Measurements from ENCODE around the gene RPH3AL.
"Not testable (repeated sequence)": the region's sequence is repeated elsewhere in the genome, so short reads cannot be mapped to it uniquely, and the experiment has no call there.

The RPH3AL gene

GRCh38 chr17:246851-247421, 105.7 kb downstream of the RPH3AL start:
- H3K9ac ChIP-seq (ENCODE audit: low read length): no peak overlapping the region
- no peak overlapping the region for H3K4me3 ChIP-seq (ENCODE audit: low read length)
- no peaks in the 10 kb centered on the region for H3K4me1 ChIP-seq (ENCODE audit: control insufficient read depth, low read depth, low read length)
- no peaks in the 10 kb centered on the region for H3K79me2 ChIP-seq (ENCODE audit: control insufficient read depth, insufficient read depth, low read length)
- H3K27ac ChIP-seq (ENCODE audit: low read depth, low read length): no peak overlapping the region
- H3K56ac ChIP-seq (ENCODE audit: low read length): no peak overlapping the region
- DNase-seq: no peak
- no peak overlapping the region for H3K23ac ChIP-seq (ENCODE audit: low read length)
- H2AK5ac ChIP-seq (ENCODE audit: low read length): no peak overlapping the region
- H3K79me1 ChIP-seq (ENCODE audit: low read length): no peaks in the 10 kb centered on the region
- H3K18ac ChIP-seq (ENCODE audit: low read length): no peak overlapping the region
- H4K8ac ChIP-seq (ENCODE audit: low read depth, low read length): no peak overlapping the region
- no peaks in the 10 kb centered on the region for H3K27me3 ChIP-seq (ENCODE audit: insufficient read depth, low read length, poor library complexity)
- no CpG with 5 or more reads among the region's 23 CpGs for WGBS (ENCODE audit: extremely low coverage, insufficient coverage, low lambda C conversion rate)
- H2BK5ac ChIP-seq (ENCODE audit: low read length): no peak overlapping the region
- H2BK15ac ChIP-seq (replicated peaks; ENCODE audit: low read depth): no peak overlapping the region
- no peak overlapping the region for H2BK120ac ChIP-seq (ENCODE audit: low read depth, low read length)
- H3K4me2 ChIP-seq (ENCODE audit: low read length): no peak overlapping the region
- H3K4ac ChIP-seq (ENCODE audit: low read depth, low read length): no peak overlapping the region
- H3K36me3 ChIP-seq (ENCODE audit: control insufficient read depth, insufficient read depth, low read length): no peaks in the 10 kb centered on the region
- H4K5ac ChIP-seq (ENCODE audit: low read length): no peak overlapping the region

GRCh38 chr17:246226-246625, 106.4 kb downstream of the RPH3AL start:
- no peak overlapping the region for H2BK15ac ChIP-seq (replicated peaks; ENCODE audit: low read depth)
- no peaks in the 10 kb centered on the region for H3K36me3 ChIP-seq (ENCODE audit: control insufficient read depth, insufficient read depth, low read length)
- H3K18ac ChIP-seq (ENCODE audit: low read length): no peak overlapping the region
- no peak overlapping the region for H3K4me2 ChIP-seq (ENCODE audit: low read length)
- H2BK5ac ChIP-seq (ENCODE audit: low read length): no peak overlapping the region
- WGBS (ENCODE audit: extremely low coverage, insufficient coverage, low lambda C conversion rate): no CpG with 5 or more reads among the region's 14 CpGs
- no peak overlapping the region for H3K9ac ChIP-seq (ENCODE audit: low read length)
- no peak overlapping the region for H2AK5ac ChIP-seq (ENCODE audit: low read length)
- H3K79me2 ChIP-seq (ENCODE audit: control insufficient read depth, insufficient read depth, low read length): no peaks in the 10 kb centered on the region
- no peak overlapping the region for H4K8ac ChIP-seq (ENCODE audit: low read depth, low read length)
- no peaks in the 10 kb centered on the region for H3K27me3 ChIP-seq (ENCODE audit: insufficient read depth, low read length, poor library complexity)
- no peak for DNase-seq
- H3K56ac ChIP-seq (ENCODE audit: low read length): no peak overlapping the region
- no peak overlapping the region for H3K4me3 ChIP-seq (ENCODE audit: low read length)
- no peak overlapping the region for H3K23ac ChIP-seq (ENCODE audit: low read length)
- no peak overlapping the region for H2BK120ac ChIP-seq (ENCODE audit: low read depth, low read length)
- no peak overlapping the region for H3K27ac ChIP-seq (ENCODE audit: low read depth, low read length)
- no peaks in the 10 kb centered on the region for H3K4me1 ChIP-seq (ENCODE audit: control insufficient read depth, low read depth, low read length)
- H4K5ac ChIP-seq (ENCODE audit: low read length): no peak overlapping the region
- H3K79me1 ChIP-seq (ENCODE audit: low read length): no peaks in the 10 kb centered on the region
- H3K4ac ChIP-seq (ENCODE audit: low read depth, low read length): no peak overlapping the region

GRCh38 chr17:245611-246010, 107.0 kb downstream of the RPH3AL start:
- no peak overlapping the region for H3K27ac ChIP-seq (ENCODE audit: low read depth, low read length)
- no peak overlapping the region for H2AK5ac ChIP-seq (ENCODE audit: low read length)
- H3K4me2 ChIP-seq (ENCODE audit: low read length): no peak overlapping the region
- no peak overlapping the region for H3K23ac ChIP-seq (ENCODE audit: low read length)
- WGBS (ENCODE audit: extremely low coverage, insufficient coverage, low lambda C conversion rate): no CpG with 5 or more reads among the region's 13 CpGs
- no peak overlapping the region for H3K56ac ChIP-seq (ENCODE audit: low read length)
- no peak for DNase-seq
- no peak overlapping the region for H3K18ac ChIP-seq (ENCODE audit: low read length)
- H3K4me1 ChIP-seq (ENCODE audit: control insufficient read depth, low read depth, low read length): no peaks in the 10 kb centered on the region
- H3K36me3 ChIP-seq (ENCODE audit: control insufficient read depth, insufficient read depth, low read length): no peaks in the 10 kb centered on the region
- no peak overlapping the region for H4K8ac ChIP-seq (ENCODE audit: low read depth, low read length)
- no peaks in the 10 kb centered on the region for H3K79me1 ChIP-seq (ENCODE audit: low read length)
- H3K9ac ChIP-seq (ENCODE audit: low read length): no peak overlapping the region
- no peak overlapping the region for H2BK120ac ChIP-seq (ENCODE audit: low read depth, low read length)
- H2BK15ac ChIP-seq (replicated peaks; ENCODE audit: low read depth): no peak overlapping the region
- H3K4ac ChIP-seq (ENCODE audit: low read depth, low read length): no peak overlapping the region
- H3K79me2 ChIP-seq (ENCODE audit: control insufficient read depth, insufficient read depth, low read length): no peaks in the 10 kb centered on the region
- H3K4me3 ChIP-seq (ENCODE audit: low read length): no peak overlapping the region
- H2BK5ac ChIP-seq (ENCODE audit: low read length): no peak overlapping the region
- H3K27me3 ChIP-seq (ENCODE audit: insufficient read depth, low read length, poor library complexity): no peaks in the 10 kb centered on the region
- no peak overlapping the region for H4K5ac ChIP-seq (ENCODE audit: low read length)

GRCh38 chr17:245020-245419, 107.6 kb downstream of the RPH3AL start:
- Histone ChIP-seq H3K56ac (ENCODE audit: low read length) (no peak overlapping the region), H2BK120ac (ENCODE audit: low read depth, low read length) (no peak overlapping the region), H4K5ac (ENCODE audit: low read length) (no peak overlapping the region), H3K36me3 (ENCODE audit: control insufficient read depth, insufficient read depth, low read length) (no peaks in the 10 kb centered on the region), H2BK15ac (replicated peaks; ENCODE audit: low read depth) (no peak overlapping the region), H3K4me3 (ENCODE audit: low read length) (no peak overlapping the region), H3K4me2 (ENCODE audit: low read length) (no peak overlapping the region), H3K27ac (ENCODE audit: low read depth, low read length) (no peak overlapping the region), H3K9ac (ENCODE audit: low read length) (no peak overlapping the region), H3K79me2 (ENCODE audit: control insufficient read depth, insufficient read depth, low read length) (no peaks in the 10 kb centered on the region), H2AK5ac (ENCODE audit: low read length) (no peak overlapping the region), H2BK5ac (ENCODE audit: low read length) (no peak overlapping the region), H3K79me1 (ENCODE audit: low read length) (no peaks in the 10 kb centered on the region), H3K4me1 (ENCODE audit: control insufficient read depth, low read depth, low read length) (no peaks in the 10 kb centered on the region), H4K8ac (ENCODE audit: low read depth, low read length) (no peak overlapping the region), H3K27me3 (ENCODE audit: insufficient read depth, low read length, poor library complexity) (no peaks in the 10 kb centered on the region), H3K18ac (ENCODE audit: low read length) (no peak overlapping the region), H3K23ac (ENCODE audit: low read length) (no peak overlapping the region), H3K4ac (ENCODE audit: low read depth, low read length) (no peak overlapping the region)
- DNase-seq: no peak
- no CpG with 5 or more reads among the region's 7 CpGs for WGBS (ENCODE audit: extremely low coverage, insufficient coverage, low lambda C conversion rate)

GRCh38 chr17:243924-244323, 108.7 kb downstream of the RPH3AL start:
- H4K8ac ChIP-seq (ENCODE audit: low read depth, low read length); H3K36me3 ChIP-seq (ENCODE audit: control insufficient read depth, insufficient read depth, low read length); H3K4me1 ChIP-seq (ENCODE audit: control insufficient read depth, low read depth, low read length); H3K18ac ChIP-seq (ENCODE audit: low read length); DNase-seq; H3K9ac ChIP-seq (ENCODE audit: low read length); H3K4ac ChIP-seq (ENCODE audit: low read depth, low read length); H2AK5ac ChIP-seq (ENCODE audit: low read length); H3K79me2 ChIP-seq (ENCODE audit: control insufficient read depth, insufficient read depth, low read length); H4K5ac ChIP-seq (ENCODE audit: low read length); H2BK15ac ChIP-seq (replicated peaks; ENCODE audit: low read depth); H3K56ac ChIP-seq (ENCODE audit: low read length); H3K4me3 ChIP-seq (ENCODE audit: low read length); H2BK120ac ChIP-seq (ENCODE audit: low read depth, low read length); H3K27ac ChIP-seq (ENCODE audit: low read depth, low read length); H3K27me3 ChIP-seq (ENCODE audit: insufficient read depth, low read length, poor library complexity); H2BK5ac ChIP-seq (ENCODE audit: low read length); H3K4me2 ChIP-seq (ENCODE audit: low read length); H3K79me1 ChIP-seq (ENCODE audit: low read length); H3K23ac ChIP-seq (ENCODE audit: low read length): not testable (repeated sequence)

- Histone ChIP-seq H3K27me3 (ENCODE audit: insufficient read depth, low read length, poor library complexity) (no peaks in the 10 kb centered on the region), H3K36me3 (ENCODE audit: control insufficient read depth, insufficient read depth, low read length) (no peaks in the 10 kb centered on the region), H2BK5ac (ENCODE audit: low read length) (no peak overlapping the region), H3K9ac (ENCODE audit: low read length) (no peak overlapping the region), H2BK15ac (replicated peaks; ENCODE audit: low read depth) (no peak overlapping the region), H3K79me2 (ENCODE audit: control insufficient read depth, insufficient read depth, low read length) (no peaks in the 10 kb centered on the region), H3K18ac (ENCODE audit: low read length) (no peak overlapping the region), H3K56ac (ENCODE audit: low read length) (no peak overlapping the region), H4K8ac (ENCODE audit: low read depth, low read length) (no peak overlapping the region), H3K79me1 (ENCODE audit: low read length) (no peaks in the 10 kb centered on the region), H3K4me1 (ENCODE audit: control insufficient read depth, low read depth, low read length) (no peaks in the 10 kb centered on the region), H4K5ac (ENCODE audit: low read length) (no peak overlapping the region), H2BK120ac (ENCODE audit: low read depth, low read length) (no peak overlapping the region), H3K4me2 (ENCODE audit: low read length) (no peak overlapping the region), H2AK5ac (ENCODE audit: low read length) (no peak overlapping the region), H3K4ac (ENCODE audit: low read depth, low read length) (no peak overlapping the region), H3K4me3 (ENCODE audit: low read length) (no peak overlapping the region), H3K23ac (ENCODE audit: low read length) (no peak overlapping the region), H3K27ac (ENCODE audit: low read depth, low read length) (no peak overlapping the region)
- WGBS (ENCODE audit: extremely low coverage, insufficient coverage, low lambda C conversion rate): no CpG with 5 or more reads among the region's 4 CpGs
- no peak for DNase-seq
Measured at GRCh38 chr17:238964-239259, 113.7 kb downstream of the RPH3AL start.
